ENCODE measurements around the gene COL5A3. TPM values are rescaled to one million over a fixed set of nuclear protein-coding genes. Genes with fewer than 3 reads are reported as not detected.
A peak's percentile ranks its signal among the peaks of the same experiment; 100 is the strongest.

The COL5A3 gene
- polyA plus RNA-seq, 2 of the 4 experiments (the other 2 are of a cell fraction) = 0.12 to 0.36 TPM

GRCh38 chr19:10001899-10002298, 8.4 kb downstream of the COL5A3 start (continued):
- TF ChIP-seq NFE2L2 (conservative IDR thresholded peaks at IDR 0.05; ENCODE audit: low read length) = peak; percentile 36; the same call in 1 of the 2 replicates
- TF ChIP-seq HEYL (CRISPR knock-in tag; IDR thresholded peaks at IDR 0.05) = no peak
- TF ChIP-seq MAZ (IDR thresholded peaks at IDR 0.05; ENCODE audit: borderline replicate concordance, low read depth, low read length) = no peak
- TF ChIP-seq E2F6 (IDR thresholded peaks at IDR 0.05; ENCODE audit: borderline replicate concordance, low read depth) = no peak
- TF ChIP-seq BHLHE40 (IDR thresholded peaks at IDR 0.05; ENCODE audit: low read depth, low read length) = no peak
- no peak for TF ChIP-seq ZSCAN20 (CRISPR knock-in tag; IDR thresholded peaks at IDR 0.05)
- no peak for TF ChIP-seq FOSL2 (IDR thresholded peaks at IDR 0.05)
- no peak for TF ChIP-seq FOSL2 (CRISPR knock-in tag; IDR thresholded peaks at IDR 0.05)
- no peak for TF ChIP-seq POLR2A (IDR thresholded peaks at IDR 0.05; ENCODE audit: low read length)
- TF ChIP-seq CHD4 (IDR thresholded peaks at IDR 0.05; ENCODE audit: borderline replicate concordance) = no peak
- TF ChIP-seq HOXB13 (CRISPR knock-in tag; IDR thresholded peaks at IDR 0.05; ENCODE audit: low read depth) = no peak
- TF ChIP-seq MAFK (IDR thresholded peaks at IDR 0.05; ENCODE audit: partially characterized antibody) = peak; percentile 60
- no peak for TF ChIP-seq NPAS2 (CRISPR knock-in tag; IDR thresholded peaks at IDR 0.05; ENCODE audit: borderline replicate concordance)

GRCh38 chr19:10000171-10000826, 10.0 kb downstream of the COL5A3 start:
- DNase-seq (ENCODE audit: low read depth in 1 of 2, low spot score in 1 of 2) = peak; percentile 70 to 74
- CTCF ChIA-PET = interaction anchor here (0.6 to 3.7 kb wide), 42 partner anchors 8 to 1388 kb away, joined by 3 to 28 read pairs (median 4); partner anchors contain the start of gene COL5A3
- WGBS (ENCODE audit: missing lambda C conversion rate) = 10% methylated on average over 11 of the region's 16 CpGs
- Histone ChIP-seq H3K4me3 (no peak overlapping the region), H3K4me2 (peak overlapping the region; percentile 46; the same call in 2 of the 3 replicates), H3K4me1 (peaks cover 5% of the 10 kb centered on the region; the same call in 1 of the 3 replicates), H3K27ac (no peak overlapping the region), H3K9me3 (no peaks in the 10 kb centered on the region)
- TF ChIP-seq ELK1 (IDR thresholded peaks at IDR 0.05; ENCODE audit: low read depth, low read length) = no peak
- TF ChIP-seq PHF8 (IDR thresholded peaks at IDR 0.05; ENCODE audit: borderline replicate concordance, low read depth) = no peak
- peak; percentile 63 to 71 for TF ChIP-seq RAD21 (conservative IDR thresholded peaks at IDR 0.05 in 1 of 2, IDR thresholded peaks at IDR 0.05 in 1 of 2)
- no peak for TF ChIP-seq MAZ (IDR thresholded peaks at IDR 0.05; ENCODE audit: borderline replicate concordance, low read depth, low read length)
- TF ChIP-seq USF2 (IDR thresholded peaks at IDR 0.05) = no peak
- TF ChIP-seq ATOH8 (CRISPR knock-in tag; IDR thresholded peaks at IDR 0.05; ENCODE audit: low read depth) = no peak
- TF ChIP-seq GATA3 (IDR thresholded peaks at IDR 0.05; ENCODE audit: borderline replicate concordance) = no peak
- TF ChIP-seq POLR2A (IDR thresholded peaks at IDR 0.05; ENCODE audit: low read length) = no peak
- TF ChIP-seq NFE2L2 (conservative IDR thresholded peaks at IDR 0.05; ENCODE audit: low read length) = no peak
- no peak for TF ChIP-seq RNF2 (IDR thresholded peaks at IDR 0.05; ENCODE audit: borderline replicate concordance, low read depth)
- TF ChIP-seq BHLHE40 (IDR thresholded peaks at IDR 0.05; ENCODE audit: low read depth, low read length) = no peak
- no peak for TF ChIP-seq HDAC2 (IDR thresholded peaks at IDR 0.05)
- TF ChIP-seq CTCF (IDR thresholded peaks at IDR 0.05) = peak; percentile 64
- TF ChIP-seq KDM5A (IDR thresholded peaks at IDR 0.05) = no peak
- peak; percentile 53 for TF ChIP-seq SMC3 (IDR thresholded peaks at IDR 0.05)
- TF ChIP-seq HMGXB4 (CRISPR knock-in tag; IDR thresholded peaks at IDR 0.05; ENCODE audit: borderline replicate concordance) = no peak
- no peak for FAIRE-seq
- peak; percentile 79 to 82; a peak in 5 of 6 replicates for ATAC-seq
- POLR2A ChIA-PET = interaction anchor here (0.6 to 0.7 kb wide), 2 partner anchors 35 to 70 kb away, joined by 3 to 8 read pairs; no protein-coding TSS in a partner anchor
